ENCODE measurements around the gene RAB11A.

- TF ChIP-seq CTCF (IDR thresholded peaks at IDR 0.05; ENCODE audit: extremely low read depth in 1 of 2, insufficient read depth in 1 of 2, low read depth in 1 of 2, low read length in 2 of 2) (no peak), EZH2 (IDR thresholded peaks at IDR 0.05; ENCODE audit: borderline replicate concordance, low read depth, low read length, severe bottlenecking) (no peak), POLR2A (IDR thresholded peaks at IDR 0.05; ENCODE audit: low read depth, low read length) (no peak), GATA2 (IDR thresholded peaks at IDR 0.05; ENCODE audit: insufficient read depth, insufficient read length, low read depth, low read length) (no peak), POLR2AphosphoS5 (IDR thresholded peaks at IDR 0.05; ENCODE audit: insufficient read depth, low read depth, low read length) (no peak)
Observed at GRCh38 chr15:65935391-65935790, 66.1 kb downstream of the RAB11A start.

All from endothelial cell of umbilical vein (primary cell).